Measurements from ENCODE around the gene LRP2.
A peak's percentile ranks its signal among the peaks of the same experiment; 100 is the strongest.
"Not testable (repeated sequence)": the region's sequence is repeated elsewhere in the genome, so short reads cannot be mapped to it uniquely, and the experiment has no call there.

Gene LRP2

DNA sequence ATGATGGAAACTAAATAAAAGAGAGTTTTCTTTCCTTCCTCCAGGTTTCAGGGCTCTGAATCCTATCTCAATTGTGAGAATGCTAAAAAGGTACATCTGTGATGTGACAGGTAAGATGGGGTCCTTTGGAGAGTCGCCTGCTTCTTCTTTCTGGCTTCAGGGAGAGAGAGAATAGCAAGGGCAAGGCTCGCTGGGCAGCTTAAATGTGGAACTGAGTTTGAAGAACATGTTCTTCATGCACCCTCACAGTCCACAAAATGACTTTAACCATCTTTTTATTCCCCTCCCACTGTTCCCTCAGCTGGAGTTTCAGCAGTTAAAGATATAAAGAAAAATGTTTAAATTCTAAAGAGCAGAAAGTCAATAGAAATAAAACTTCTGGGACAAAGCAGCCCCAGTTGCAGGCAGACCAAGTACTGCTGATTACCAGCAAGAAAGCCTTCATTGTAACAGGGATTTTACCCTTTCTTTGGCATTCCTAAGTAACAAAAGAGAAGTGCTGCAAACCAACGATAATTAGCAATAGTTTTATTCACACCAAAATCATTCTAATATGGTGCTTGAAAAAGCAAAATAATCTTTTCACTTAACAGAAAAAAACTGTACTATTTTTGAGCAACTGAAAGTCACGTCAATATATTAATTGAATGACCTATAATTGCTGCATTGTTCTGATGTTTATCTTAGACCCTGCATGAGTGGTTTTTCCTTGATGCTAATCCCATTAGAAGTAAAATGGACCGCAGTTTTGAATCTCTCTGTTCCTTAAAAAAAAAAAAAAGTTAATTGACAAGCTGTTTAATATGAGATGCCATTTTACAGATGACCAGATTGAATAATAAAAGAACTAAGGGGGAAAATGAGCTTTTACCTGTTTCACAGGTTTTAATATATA, 61.5 kb downstream of the LRP2 start:
- no peak for DNase-seq

DNA sequence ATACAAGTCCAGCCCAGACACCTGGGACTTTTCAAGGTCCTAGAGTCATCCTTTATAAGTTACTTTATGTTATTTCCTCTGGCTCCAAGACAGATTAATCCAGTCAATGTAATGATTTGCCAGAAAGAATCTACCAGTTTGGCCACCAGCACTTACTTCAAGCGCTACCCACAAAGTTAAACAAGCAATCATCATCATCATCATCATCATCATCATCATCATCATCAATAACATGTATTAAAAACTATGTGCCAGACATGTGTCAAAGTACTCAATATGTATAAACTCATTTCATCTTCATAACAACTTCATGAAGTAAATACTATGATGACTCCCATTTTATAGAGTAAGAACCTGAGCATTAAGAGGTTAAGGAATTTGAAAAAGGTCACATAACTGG, 64.3 kb downstream of the LRP2 start:
- DNase-seq, result no peak

DNA sequence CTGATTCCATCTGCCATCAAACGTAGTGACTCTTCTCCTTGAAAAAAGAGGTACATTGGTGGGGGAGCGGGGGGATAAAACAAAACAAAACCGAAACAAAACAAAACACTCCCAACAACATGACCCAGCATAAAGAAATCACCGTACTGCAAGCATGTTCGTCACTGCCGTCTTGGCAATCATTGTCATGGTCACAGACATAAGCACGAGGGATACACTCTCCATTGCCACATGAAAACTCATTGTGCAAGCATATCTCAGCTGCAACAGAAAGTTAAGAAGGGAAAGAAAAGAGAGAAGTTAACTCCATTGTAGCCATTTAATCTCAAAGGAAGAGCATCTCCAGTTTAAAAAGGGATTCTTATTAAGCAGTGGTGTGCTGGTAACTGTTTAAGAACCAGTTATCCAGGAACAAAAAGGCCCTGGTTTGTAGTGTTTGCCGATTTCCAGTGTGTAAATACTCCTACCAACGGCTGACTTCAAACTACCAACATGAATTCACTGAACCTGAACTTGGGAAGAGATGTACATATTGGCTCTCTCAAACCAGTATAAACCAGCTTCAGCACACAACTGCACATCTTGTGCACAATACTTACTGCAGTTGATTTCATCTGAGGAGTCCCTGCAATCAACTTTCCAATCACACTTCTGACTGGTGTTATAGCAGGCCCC, 68.2 kb downstream of the LRP2 start:
- peak; percentile 74 for DNase-seq

DNA sequence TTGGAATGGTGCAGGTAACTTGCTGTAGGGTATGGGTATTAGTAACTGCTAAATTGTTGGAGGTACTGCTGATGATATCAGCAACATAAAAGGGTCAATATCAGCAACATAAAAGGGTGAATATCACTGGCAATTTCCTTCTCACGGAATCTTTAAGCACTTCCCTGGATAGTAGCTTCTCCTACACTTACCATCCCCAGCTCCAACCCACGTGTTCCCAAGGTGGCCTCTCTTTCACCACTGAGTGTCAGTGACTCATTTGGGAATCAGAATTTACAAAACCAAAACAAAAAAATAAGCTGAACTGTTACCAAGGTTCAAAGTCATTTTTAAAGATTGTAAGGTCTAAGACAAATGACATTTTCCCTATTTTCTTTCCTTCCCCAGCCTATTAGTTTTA, 70.8 kb downstream of the LRP2 start:
- no peak for DNase-seq

DNA sequence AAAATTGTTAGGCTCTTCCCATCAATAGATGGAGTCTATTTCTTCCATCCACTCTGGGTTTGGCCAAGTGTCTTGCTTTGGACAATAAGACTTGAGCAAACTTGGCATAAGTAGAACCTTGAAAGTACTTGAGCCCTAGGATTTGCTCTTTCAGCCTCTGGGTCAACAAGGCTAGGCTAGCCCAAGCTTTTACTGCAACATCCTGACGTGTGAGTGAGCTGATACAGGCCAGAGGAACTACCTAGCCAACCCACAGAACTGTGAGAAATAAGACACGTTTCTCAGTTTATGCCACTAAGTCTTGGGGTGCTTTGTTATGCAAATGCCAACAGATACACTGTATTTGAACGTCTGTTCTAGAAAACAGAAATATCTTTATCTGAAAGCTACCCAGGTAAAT, 71.9 kb downstream of the LRP2 start:
- DNase-seq, result no peak

DNA sequence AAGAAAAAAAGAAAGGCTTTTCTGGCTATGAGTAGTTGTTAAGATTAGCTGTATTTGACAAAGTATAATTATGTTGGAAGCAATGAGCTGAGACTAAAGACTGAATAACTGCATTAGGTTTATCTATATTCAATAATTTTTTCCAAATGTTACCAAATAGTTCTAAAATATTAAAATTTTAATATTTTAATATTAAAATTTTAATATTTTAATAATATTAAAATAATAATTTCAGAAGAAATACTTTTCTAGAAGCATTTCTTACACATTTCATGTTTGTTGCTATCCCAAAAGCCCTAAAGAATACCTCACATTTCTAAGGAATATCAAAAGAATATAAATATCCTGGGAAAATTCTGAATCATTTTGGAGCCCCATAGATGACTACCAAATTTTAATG, 74.7 kb downstream of the LRP2 start:
- no peak for DNase-seq

DNA sequence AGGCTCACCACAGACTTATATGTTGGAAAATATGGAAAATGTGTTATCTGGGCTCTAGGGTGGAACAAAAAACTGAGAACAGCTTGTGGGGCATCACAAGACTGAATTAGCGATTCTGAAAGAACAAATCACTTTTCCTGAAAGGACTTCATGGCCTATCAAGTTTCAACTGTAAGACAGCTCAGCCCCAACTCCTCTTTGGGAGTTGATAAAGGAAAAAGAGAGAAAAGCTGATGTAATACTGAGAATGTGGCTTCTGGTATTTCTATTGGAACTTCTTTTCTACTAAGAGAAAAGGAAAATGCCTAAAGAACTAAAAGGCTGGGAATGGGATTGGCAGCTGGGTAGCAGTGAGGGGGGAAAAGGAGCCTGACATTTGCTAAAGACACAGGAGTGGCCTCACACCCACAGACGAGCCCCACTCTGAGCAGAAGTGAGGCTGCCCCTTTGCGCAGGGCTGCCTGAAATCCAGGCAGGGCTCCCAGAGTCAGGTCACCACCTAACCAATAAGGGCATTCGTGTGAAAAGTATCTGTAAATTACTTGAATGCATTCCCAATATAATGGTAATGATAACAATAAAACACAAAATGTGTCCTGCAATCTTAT, 75.6 kb downstream of the LRP2 start:
- no peak for DNase-seq

DNA sequence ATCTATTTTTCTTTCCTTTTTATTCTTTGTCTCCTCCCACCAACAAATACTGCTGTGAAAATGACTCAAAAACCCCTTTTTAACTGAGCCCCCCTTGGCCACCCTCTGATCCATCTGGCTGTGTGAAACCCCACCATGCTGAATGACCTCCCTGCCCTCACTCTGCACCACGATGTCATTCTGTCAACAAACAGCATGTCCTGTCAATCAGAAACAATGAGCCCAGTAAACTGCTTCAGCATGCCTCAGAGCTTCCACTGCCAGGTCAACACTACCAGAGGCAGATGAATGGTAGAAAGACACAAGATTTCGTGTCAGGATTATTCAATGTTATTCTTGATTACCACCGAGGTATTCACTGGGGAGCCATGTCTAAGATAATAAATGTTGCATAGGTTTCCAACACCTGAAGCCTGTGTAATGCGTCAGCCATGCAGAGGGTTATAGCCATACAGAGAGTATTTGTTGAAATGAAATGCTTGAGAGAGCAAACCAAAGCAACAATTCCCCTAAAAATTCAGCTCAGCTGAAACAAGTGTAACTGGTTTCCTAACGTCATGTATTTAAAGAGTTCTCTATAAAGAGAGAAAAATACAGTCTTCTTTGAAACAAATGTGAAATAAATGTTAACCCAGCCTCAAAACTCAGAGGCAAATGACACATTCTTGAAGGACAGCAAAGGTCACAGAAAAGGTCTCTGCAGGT, 76.7 kb downstream of the LRP2 start:
- DNase-seq, result no peak

DNA sequence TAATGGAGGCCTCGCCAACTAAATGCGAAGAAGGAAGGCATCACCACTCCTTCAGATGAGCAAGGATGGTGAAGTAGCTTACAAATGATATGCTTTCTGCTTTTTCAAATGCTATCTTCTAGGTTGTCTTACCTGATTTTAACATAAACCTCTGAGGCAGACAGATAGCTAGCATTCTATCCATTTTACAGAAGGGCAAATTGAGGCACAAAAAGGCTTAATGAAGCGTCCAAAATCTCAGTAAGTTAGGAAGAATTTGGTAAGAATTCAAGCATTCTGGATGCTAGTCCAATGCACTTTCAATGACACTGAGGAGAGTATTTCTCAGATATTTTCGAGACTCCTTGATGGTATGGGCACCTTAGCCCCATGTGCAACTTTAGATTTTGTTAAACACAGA, 81.8 kb downstream of the LRP2 start:
- DNase-seq, result no peak

DNA sequence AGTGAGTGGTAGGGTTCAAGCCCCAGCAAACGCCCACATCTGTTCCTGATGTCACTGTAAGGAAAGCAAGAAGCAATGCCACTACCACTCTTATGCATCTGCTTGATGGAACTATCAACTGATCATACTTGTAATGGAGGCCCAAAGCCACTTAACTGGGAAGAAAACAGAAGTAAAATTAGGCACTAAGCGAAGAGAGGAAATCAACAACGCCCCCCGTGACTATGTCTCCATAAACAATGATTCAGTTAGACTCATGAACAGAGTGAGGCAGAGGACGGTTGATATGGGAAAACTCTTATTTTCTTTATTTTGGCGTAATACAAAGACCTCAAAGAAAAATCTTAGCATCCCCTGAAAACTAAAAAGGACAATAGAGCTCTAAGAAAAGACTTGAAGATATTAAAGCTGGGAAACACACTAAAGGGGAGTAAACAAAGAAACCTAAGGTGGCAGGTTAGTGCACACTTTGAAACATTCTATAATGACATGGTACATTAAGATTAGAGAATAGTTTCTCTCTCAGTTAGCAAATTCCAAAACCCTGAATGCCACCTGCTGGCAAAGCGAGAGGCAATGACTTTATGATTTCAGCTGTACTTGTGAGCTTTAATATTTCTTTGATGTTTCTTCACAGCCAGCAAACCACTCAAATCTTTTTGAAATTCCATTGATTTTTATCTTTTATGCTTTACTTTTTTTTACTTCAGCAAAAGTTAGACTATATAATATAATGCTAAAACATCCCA, 86.5 kb downstream of the LRP2 start:
- DNase-seq, result no peak

DNA sequence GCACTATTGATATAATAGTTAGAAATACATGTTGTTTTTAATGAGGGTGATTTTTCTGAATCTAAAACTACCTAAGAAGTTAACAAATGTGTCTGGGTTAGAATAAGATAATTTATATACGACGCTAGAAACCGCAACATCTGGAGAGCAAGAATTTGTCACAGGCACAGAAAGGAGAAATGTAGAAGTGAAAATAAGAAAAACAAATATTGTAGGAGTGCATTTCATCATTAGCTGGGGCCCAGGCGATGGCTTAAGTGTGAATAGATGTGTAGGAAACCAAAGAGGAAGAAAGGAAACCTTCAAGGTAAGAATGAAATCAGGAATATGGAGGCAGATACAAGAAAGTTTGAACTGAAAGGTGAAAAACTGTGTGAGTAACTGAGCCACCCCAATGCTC, 90.3 kb downstream of the LRP2 start:
- DNase-seq, result no peak

DNA sequence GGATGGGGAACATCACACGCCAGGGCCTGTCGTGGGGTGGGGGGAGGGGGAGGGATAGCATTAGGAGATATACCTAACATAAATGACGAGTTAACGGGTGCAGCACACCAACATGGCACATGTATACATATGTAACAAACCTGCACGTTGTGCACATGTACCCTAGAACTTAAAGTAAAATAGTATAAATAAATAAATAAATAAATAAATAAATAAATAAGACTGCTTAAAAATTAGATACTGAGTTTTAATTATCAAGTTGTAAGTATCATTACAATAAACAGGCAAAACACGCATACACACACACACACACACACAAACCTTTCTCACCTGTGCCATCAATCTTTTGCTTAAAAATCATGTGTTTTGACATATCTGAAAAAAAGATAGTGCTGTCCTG, 91.8 kb downstream of the LRP2 start:
- DNase-seq, result not testable (repeated sequence)

DNA sequence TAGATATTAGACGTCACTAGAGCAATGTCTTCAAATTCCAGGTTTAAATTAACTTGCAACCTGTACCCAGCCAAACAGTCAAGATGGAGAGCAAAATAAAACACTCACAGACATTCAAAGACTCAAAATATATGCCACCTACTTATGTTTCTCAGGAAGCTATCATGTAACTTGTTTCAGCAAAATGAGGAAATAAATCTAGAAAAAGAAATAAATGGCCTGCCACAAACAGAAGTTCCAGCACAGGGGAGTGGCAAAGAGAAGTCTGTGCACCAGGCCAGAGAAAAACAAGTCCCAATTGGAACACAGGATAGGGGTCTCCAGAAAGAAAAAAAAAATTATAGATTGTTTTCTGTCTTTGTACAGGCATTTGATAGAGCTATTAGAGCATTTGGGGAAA, 96.7 kb downstream of the LRP2 start:
- no peak for DNase-seq

DNA sequence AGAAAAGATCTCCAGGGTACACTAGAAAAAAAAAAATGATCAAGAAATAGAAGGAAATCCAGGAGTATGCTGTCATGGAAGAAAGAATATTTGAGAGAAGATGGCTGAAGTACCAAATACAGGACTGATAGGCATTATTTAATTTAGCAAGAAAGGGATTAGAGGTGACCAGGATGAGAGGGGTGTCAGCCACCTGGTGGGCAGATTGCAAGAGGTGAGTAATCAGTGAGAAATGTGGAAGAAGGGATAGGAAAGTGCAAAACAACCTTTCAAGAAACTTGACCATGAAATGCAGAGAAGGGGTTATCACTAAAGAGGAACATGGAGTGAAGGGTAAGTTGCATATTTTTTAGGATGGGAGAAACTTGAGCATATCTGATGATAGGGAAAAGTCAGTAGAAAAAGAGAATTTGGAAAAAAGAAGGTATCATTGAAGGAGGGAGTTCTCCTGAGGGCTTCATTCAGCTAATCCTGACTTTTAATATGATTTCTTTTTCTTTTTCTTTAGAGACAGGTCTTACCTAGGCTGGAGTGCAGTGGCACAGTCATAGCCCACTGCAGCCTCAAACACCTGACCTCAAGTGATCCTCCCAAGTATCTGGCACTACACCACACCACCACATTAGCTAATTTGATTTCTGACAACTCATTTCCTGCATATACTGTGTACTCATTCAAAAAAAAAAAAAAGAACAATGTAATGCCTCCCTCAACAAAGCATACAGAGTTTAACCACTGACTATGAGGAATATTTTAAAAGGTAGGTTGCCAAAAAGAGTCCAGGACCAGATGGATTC, 101.3 kb downstream of the LRP2 start:
- DNase-seq, result no peak

DNA sequence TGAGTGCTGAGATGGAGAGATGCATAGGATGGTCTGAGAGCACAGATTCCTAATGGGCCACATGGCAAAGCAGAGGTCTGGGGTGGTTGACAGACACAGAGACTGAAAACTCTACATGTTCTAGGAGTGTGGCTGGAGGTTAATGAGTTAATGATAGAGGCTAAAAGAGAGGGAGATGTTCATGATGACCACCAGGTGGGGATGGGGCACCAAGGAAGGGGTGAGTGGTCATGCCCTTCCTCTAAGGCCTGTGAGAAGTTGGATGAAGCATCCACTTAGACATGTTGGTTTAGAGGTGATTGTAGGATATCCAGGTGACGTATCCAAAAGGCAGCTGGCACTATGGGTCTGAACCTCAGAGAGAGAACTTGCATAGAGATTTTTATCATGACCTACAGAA, 102.1 kb downstream of the LRP2 start:
- no peak for DNase-seq

DNA sequence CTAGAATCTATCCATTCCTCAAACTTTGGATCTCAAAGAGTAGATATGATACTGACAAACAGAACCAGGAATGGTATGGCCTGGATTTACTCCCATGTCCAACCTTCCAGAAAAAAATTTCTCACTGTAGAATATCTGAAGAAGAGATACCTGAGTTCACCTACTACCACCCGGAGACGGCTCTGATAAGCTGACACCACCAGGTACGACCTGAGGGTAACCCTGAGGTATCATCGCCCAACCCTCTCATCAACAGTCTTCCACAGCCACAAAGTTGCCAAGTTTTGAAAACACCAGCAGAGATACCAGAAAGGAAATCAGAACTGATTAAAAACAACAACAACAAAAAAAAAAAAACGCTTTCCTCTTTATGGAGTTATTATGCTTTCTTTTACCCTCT, 102.9 kb downstream of the LRP2 start:
- DNase-seq, result no peak

DNA sequence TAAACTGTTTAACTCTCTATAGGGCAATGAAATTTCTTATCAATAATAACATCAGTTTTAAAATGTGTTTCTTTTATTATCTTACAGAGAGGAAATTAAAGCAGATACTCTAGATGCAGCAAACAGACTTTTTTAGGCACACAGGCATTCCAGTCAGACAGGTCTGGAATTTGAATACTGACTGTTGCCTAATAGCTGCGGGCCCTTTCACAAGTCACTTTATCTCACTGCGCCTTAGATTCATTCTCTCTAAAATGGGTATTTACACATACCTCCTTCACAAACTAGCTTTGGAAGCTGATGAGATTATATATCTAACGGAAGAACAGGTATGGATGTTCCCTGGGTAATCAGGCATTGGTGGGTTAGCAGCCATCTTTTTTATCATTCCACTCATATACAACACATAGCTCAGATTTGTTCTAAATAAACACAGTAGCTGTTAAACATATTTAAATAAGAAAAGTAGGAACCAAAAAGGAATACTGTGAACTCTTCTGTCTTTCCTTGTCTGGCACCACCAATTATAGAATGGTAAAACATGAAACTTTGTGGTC, 104.2 kb downstream of the LRP2 start:
- no peak for DNase-seq

DNA sequence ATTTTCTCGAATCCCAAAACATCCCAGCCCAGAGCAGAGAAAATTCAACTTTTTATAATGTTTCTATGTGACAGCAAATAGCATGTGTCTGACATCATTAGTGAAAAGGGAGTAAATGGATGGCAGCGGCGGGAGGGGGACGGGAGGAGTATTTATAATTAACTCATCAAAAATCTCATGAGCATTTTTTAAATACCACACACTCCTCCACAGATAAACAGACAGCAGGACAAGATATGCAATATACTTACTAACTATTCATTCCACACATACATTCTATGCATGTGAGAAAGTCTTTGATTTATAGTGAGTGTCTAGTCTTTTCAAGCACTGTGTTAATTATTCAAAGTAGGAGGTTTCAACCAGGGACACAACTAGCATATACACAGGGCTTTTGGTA, 107.6 kb downstream of the LRP2 start:
- no peak for DNase-seq

DNA sequence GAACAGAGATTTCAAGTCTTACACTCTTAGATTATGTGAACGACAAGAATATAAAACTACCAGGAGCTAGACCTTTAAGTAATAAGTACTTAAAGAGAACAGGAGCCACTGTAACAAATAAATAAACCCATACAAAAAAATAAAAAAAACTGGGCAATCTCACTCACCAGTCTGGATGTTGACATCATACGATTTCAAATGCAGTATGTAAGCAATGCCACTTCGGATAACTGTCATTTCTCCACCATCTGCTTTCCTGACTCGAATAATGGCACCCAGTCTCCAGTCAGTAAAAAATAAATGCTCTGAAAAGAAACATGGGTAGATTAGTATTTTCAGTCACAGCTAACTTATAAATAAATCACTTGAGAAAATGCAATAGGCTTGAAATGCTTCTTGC, 115.1 kb downstream of the LRP2 start:
- DNase-seq, result no peak

DNA sequence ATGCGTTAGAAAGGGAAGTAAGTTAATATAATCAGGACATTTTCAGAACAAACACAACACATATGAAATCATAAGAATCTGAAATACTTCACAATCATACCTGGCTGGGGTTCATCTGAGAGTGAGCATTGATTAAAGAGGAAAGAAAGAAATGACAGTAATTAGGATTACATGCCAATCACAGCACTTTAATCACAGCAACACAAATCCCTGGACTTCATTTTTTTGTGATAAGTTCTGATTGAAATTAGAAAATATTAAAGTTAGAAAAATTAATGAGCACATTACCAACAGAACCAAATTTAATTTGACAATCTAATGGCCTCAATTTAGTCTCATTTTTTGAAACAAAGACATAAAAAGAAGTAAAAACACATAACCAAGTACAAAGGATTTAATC, 121.9 kb downstream of the LRP2 start:
- DNase-seq, result no peak

DNA sequence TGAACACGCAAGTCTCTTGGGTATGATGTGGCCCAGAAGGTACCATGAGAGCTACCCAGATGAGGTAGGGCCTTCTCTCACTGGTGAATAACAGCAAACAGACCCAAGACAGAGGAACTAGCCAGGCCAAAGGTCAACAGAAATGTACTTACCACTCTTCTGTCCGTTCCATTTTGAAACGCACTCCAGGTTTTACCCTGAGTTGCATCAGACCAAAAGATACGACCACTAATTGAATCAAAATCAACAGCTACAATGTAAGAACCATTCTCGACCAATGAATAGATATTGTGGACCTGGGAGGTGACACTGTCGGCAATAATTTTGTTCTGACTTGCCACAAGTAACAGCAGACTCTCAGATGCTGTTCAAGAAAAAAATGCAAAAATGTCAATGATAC, 124.4 kb downstream of the LRP2 start:
- DNase-seq, result no peak

DNA sequence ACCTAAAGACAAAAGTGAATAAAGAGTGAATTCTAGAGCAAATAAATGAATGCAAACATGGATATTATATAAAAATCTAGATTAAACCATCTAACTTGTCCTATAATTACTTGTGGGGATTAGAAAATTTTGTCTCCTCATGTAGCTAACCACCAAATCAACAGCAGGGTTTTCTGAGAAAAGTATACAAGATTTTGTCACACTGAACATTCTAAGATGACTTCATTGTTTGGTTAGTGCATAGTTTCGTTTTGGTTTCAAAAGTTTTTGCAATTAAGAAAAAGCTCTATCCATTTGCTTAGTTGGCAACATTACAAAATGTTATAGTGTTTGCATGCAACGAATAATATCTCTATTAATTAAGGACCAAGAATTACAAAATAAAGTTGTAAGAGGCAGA, 125.0 kb downstream of the LRP2 start:
- no peak for DNase-seq

Data from NCI-H2029 (cell line).